Activated CD8-positive, alpha-beta memory T cell treated with anti-CD3 and anti-CD28 coated beads, Interleukin-2, amount 50 U/mL, for 24 hours (primary cell): ENCODE data around the gene RAI2.
"Not testable (repeated sequence)": the region's sequence is repeated elsewhere in the genome, so short reads cannot be mapped to it uniquely, and the experiment has no call there.

Experiments used
- DNase-seq: peaks from one replicate; pipeline ENCODE4 v3.0.0-alpha.2; 2020; ENCODE audit errors: extremely low read depth

Gene RAI2

DNA sequence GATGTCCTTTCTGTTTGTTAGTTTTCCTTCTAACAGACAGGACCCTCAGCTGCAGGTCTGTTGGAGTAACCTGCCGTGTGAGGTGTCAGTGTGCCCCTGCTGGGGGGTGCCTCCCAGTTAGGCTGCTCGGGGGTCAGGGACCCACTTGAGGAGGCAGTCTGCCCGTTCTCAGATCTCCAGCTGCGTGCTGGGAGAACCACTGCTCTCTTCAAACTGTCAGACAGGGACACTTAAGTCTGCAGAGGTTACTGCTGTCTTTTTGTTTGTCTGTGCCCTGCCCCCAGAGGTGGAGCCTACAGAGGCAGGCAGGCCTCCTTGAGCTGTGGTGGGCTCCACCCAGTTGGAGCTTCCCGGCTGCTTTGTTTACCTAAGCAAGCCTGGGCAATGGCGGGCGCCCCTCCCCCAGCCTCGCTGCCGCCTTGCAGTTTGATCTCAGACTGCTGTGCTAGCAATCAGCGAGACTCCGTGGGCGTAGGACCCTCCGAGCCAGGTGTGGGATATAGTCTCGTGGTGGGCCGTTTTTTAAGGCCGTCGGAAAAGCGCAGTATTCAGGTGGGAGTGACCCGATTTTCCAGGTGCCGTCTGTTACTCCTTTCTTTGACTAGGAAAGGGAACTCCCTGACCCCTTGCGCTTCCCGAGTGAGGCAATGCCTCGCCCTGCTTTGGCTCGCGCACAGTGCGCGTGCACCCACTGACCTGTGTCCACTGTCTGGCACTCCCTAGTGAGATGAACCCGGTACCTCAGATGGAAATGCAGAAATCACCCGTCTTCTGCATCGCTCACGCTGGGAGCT, 74.3 kb downstream of the RAI2 start:
- not testable (repeated sequence) for DNase-seq

DNA sequence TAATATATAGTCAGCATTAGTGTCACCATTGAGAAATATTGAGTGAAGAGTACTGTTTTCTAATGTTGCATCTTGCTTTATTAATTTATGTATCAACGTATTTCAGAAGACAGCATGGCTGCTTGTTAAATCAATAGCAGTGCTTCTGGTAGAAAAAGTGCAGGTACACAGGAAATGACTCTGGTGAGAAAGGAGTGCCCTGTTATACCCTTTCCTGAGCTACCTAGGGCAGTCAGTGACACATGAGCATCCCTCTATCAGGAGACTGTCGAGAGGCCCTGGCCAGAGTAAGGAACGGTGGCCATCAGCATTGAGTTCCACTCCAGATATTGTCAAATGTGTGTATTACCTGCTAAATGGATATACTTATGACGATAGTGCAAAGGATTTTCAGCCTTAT, 81.7 kb downstream of the RAI2 start:
- DNase-seq = no peak

DNA sequence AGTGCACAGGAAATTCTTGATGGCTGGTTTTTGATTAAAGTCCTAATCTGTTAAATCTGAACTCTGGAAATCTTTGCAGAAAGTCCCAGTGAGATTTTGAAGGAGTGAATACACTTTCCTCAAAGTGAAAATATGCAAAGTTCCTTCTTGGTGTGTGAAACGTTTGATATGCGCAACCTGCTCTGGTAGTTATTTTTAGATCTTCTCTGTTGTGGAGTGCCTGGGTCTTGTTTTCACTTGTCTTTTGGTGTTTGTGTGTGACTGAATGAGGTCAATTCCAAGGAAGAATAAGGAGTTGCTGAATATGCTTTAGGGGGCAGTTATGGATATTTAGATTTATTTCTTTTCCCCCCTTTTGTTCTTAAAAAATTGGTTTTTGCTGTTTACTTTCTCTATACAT, 82.1 kb downstream of the RAI2 start:
- DNase-seq = no peak

DNA sequence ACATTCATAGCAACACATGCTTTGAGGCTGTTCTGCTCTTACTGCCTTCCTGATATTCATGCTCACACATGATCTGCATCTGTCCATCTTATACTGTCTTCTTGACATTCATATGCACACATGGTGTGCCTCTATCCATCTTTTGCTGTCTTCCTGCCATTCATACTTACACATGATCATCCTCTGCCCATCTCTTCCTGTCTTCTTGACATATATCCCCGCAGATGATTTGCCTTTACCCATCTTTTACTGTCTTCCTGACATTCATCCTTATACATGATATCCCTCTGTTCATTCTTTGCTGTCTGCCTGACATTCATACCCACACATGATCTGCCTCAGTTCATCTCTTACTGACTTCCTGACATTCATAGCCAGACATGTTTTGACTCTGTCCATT, 87.0 kb downstream of the RAI2 start:
- no peak for DNase-seq

DNA sequence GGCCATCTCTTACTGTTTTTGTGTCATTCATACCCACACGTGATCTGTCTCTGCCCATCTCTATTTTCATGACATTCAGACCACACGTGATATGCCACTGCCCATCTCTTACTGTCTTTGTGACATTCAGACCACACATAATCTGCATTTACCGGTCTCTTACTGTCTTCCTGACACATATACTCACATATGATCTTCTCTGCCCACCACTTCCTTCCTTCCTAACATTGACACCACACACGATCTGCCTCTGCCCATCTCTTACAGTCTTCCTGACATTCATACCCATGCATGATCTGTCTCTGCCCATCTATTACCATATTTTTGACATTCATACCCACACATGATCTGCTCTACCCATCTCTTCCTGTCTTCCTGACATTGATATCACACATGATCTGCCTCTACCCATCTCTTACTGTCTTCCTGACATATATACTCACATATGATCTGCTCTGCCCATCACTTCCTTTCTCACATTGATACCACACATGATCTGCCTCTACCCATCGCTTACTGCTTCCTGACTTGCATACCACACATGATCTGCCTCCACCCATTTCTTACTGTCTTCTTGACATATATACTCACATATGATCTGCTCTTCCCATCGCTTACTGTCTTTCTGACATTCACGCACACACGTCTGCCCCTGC, 87.7 kb downstream of the RAI2 start:
- no peak for DNase-seq

DNA sequence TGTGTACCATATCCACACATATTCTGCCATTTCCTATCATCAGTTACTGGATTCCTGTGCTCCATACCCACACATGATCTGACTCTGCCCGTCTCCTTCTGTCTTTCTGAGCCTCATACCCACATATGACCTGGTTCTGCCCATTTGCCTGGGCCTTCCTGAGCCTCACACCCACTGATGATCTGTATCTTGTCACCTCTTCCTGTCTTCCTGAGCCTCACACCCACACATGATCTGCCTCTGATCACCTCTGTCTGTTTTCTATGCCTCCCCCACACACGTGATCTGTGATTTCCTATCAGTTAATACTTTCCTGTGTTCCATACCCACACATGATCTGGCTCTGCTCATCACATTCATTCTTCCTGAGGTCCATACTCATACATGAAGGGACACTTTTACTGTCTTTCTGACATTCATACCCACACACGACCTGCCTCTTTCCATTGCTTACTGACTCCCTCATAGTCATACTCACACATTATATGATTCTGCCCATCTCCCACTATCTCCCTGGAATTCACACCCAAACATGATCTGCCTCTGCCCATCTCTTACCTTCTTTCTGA, 91.3 kb downstream of the RAI2 start:
- no peak for DNase-seq

DNA sequence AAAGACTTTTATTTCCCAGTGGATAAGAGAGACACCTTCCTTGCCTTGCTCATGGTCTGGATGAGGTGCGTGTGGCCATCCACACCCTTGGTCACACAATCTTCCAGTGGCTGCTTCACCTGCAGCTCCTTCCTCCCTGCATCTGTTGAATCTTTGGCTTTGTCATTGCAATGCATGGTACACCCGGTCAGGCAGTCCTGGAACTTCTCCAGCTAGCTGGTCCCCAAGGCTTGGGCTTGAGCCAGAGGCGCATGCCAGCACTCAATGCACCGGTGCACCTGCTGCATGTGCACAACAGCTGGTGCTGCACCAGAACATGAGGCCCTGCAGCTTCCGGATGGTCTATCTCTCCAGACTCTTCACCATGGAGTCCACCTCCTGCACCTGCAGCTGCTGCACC, 92.1 kb downstream of the RAI2 start:
- no peak for DNase-seq

DNA sequence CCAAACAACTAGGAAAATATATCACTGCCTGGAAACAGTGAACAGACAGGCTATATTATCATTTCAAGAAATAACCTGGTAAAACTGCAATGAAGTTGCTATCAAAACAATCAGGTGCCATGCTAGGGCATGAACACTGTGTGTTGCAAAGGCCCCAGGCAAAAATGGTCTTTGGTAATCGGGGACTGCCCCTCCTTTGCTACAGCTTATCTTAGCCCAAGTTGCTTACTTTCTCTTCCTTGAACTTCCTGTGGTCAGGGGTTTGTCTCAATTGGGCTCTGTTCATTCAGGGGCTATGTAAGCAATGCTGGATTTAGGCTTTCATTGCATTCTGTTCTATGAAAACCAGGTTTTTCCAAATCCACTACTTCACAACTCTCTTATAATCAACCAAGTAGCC, 93.4 kb downstream of the RAI2 start:
- DNase-seq = no peak

DNA sequence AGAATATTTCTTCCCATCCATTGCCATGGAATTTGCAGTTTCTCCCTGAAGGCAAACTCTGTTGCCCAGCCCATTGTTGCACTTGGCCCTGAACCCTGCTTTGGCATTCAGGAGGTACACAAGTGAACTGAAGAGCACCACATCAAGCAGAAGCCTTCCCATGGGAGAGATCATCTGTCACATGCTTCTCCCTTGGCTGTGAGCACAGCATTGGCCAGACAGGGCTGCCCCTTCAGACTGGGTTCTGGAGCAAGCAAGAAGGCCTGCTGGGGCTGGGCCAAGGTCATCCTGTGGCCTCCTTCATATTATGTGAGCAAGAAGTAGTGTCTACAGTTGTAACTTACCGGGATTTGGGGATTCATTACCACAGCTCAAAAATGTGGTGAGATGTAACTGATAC, 101.1 kb downstream of the RAI2 start:
- no peak for DNase-seq

DNA sequence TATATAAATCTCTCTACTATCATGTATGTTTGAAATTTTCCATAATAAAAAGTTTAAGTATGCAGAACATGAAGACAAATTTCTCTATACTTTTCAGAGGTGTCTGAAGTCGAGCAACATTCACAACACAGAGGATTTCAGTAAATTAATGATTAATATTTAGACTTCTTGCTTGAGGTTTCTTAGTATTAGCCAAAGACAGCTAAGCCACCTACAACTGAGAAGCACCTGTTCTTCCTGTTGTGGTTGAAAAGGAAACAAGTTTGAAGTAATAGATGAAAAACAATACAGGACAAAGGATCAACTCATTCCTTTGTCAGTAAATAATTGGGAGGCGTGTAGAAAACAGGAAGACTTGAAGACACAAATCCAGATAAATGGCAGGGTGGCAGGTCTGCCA, 102.7 kb downstream of the RAI2 start:
- no peak for DNase-seq

DNA sequence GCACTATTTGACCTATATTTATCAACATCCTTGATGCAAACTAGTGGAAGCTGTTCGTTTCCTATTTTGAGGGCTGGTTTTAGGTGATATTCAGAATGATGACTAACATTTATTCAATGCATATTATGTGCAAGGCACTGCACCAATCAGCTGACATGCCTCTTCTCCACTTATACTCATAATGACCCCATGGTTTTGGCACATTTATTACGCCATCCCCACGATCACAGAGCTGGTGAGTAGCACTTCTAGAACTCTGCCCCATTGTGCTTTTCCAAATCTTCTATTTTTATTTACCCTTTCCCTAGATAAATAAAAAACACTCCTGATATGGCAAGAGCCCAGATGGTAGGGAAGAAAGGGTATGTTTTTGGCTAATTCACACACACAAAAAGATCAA, 110.7 kb downstream of the RAI2 start:
- no peak for DNase-seq
